NT2/D1 (cell line): ENCODE data around the gene DLL4.

Experiments used
- DNase-seq: peaks from one replicate; pipeline ENCODE4 v3.0.0-alpha.2; 2011; ENCODE audit warnings: low read depth, low spot score
- H3K27me3 ChIP-seq: 2 replicates; pipeline ENCODE4 v1.6.0; 2011; ENCODE audit warnings: mild to moderate bottlenecking; ENCODE audit not compliant: insufficient read length, insufficient read depth
- H3K36me3 ChIP-seq: 2 replicates; pipeline ENCODE4 v1.6.1; 2011; ENCODE audit warnings: mild to moderate bottlenecking, low read length, mixed read lengths; ENCODE audit not compliant: insufficient read depth, insufficient read length
- H3K4me1 ChIP-seq: 2 replicates; pipeline ENCODE4 v1.5.1; 2011; ENCODE audit not compliant: insufficient read depth, insufficient read length
- H3K4me3 ChIP-seq: 2 replicates; pipeline ENCODE4 v1.5.1; 2011; ENCODE audit warnings: low read depth; ENCODE audit not compliant: insufficient read length
- H3K9ac ChIP-seq: 2 replicates; pipeline ENCODE4 v1.6.0; 2011; ENCODE audit warnings: low read depth; ENCODE audit not compliant: insufficient read length
- H3K9me3 ChIP-seq: 2 replicates; pipeline ENCODE4 v1.5.1; 2011; ENCODE audit warnings: mild to moderate bottlenecking, low read length; ENCODE audit not compliant: insufficient read depth
- SUZ12 ChIP-seq: IDR thresholded peaks from 2 replicates; pipeline ENCODE4 v1.6.1; 2011; ENCODE audit not compliant: insufficient read length, insufficient read depth; ENCODE audit errors: extremely low read depth
- YY1 ChIP-seq: IDR thresholded peaks from 2 replicates; pipeline ENCODE4 v1.6.1; 2011; ENCODE audit not compliant: insufficient read length, insufficient read depth
- ZNF274 ChIP-seq: IDR thresholded peaks from 2 replicates; pipeline ENCODE4 v1.6.1; 2011; ENCODE audit warnings: mild to moderate bottlenecking, low read depth, low read length

DLL4 gene

GRCh38 chr15:40956541-40956982, 27.4 kb downstream of the DLL4 start:
- no peak overlapping the region for H3K9ac ChIP-seq
- no peaks in the 10 kb centered on the region for H3K9me3 ChIP-seq
- DNase-seq, result no peak
- no peak overlapping the region for H3K4me3 ChIP-seq
- TF ChIP-seq YY1, result no peak
- TF ChIP-seq SUZ12, result no peak
- TF ChIP-seq ZNF274, result no peak
- H3K36me3 ChIP-seq, result peaks cover 20% of the 10 kb centered on the region
- H3K4me1 ChIP-seq, result peaks cover 8% of the 10 kb centered on the region
- H3K27me3 ChIP-seq, result peaks cover 26% of the 10 kb centered on the region

- no peak for TF ChIP-seq ZNF274
- no peak for TF ChIP-seq SUZ12
- no peak for TF ChIP-seq YY1
Measured at GRCh38 chr15:40957041-40957555, 28.0 kb downstream of the DLL4 start.

DNA sequence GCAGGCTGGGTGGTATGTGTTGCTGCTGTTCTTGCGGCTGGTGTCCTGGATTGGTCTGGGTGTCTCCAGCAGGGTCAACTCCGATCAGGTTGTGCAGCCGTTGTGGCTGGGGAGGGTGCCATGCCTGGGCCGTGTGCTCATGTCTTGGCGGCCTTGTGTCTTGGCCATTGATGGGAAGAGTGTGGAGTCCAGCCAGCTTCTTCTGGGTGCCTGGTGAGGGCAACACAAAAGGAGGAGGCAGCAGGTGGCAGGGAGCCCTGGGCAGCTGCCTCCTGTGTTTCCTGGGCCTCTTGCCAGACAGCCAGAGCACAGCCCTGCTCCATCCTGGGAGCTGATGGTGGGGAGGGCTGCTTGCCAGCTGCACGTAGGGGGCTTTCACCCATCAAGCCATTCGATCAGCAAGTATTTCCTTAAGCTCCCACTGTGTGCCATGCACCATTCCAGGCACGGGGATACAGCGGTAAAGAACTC, 28.5 kb downstream of the DLL4 start:
- DNase-seq, result no peak

More at GRCh38 chr15:40957041-40957555, 28.0 kb downstream of the DLL4 start:
- no peak overlapping the region for H3K4me3 ChIP-seq
- DNase-seq, result no peak
- H3K9ac ChIP-seq, result no peak overlapping the region
- peaks cover 20% of the 10 kb centered on the region for H3K36me3 ChIP-seq
- H3K4me1 ChIP-seq, result peaks cover 8% of the 10 kb centered on the region
- H3K9me3 ChIP-seq, result no peaks in the 10 kb centered on the region
- peaks cover 21% of the 10 kb centered on the region for H3K27me3 ChIP-seq

DNA sequence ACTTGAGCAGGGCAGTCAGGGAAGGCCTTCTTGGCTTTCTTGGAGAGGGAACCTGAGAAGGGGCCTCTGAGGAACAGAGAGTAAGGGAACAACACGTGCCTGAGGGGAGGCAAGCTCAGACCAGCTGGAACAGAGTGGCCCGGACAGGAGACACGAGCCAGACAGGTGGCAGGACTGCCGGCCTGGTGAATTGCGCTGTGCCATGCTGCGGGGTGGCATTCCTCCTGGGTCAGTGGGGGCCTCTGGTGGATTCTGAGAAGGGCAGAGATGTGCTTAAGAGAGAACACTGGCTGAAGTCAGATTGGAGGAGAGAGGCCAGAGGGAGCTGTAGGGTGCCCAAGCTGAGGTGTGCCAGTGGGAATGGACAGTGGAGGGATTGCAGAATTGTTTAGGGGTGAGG, 29.0 kb downstream of the DLL4 start:
- Histone ChIP-seq H3K4me3 (no peak overlapping the region), H3K4me1 (peaks cover 8% of the 10 kb centered on the region), H3K9ac (no peak overlapping the region), H3K27me3 (peaks cover 23% of the 10 kb centered on the region), H3K36me3 (peaks cover 20% of the 10 kb centered on the region), H3K9me3 (no peaks in the 10 kb centered on the region)
- TF ChIP-seq YY1 (no peak), SUZ12 (no peak), ZNF274 (no peak)
- no peak for DNase-seq

More for the DNA sequence above, 28.5 kb downstream of the DLL4 start:
- Histone ChIP-seq H3K4me3 (no peak overlapping the region), H3K4me1 (peaks cover 8% of the 10 kb centered on the region), H3K36me3 (peaks cover 20% of the 10 kb centered on the region), H3K9ac (no peak overlapping the region), H3K9me3 (no peaks in the 10 kb centered on the region), H3K27me3 (peaks cover 17% of the 10 kb centered on the region)
- TF ChIP-seq SUZ12 (no peak), YY1 (no peak), ZNF274 (no peak)

GRCh38 chr15:40958723-40959122, 29.6 kb downstream of the DLL4 start:
- peak overlapping the region; percentile 21 for H3K9ac ChIP-seq
- DNase-seq, result no peak
- H3K9me3 ChIP-seq, result no peaks in the 10 kb centered on the region
- peaks cover 8% of the 10 kb centered on the region for H3K4me1 ChIP-seq
- peaks cover 20% of the 10 kb centered on the region for H3K36me3 ChIP-seq
- TF ChIP-seq ZNF274 (no peak), YY1 (no peak), SUZ12 (no peak)
- no peak overlapping the region for H3K4me3 ChIP-seq
- H3K27me3 ChIP-seq, result peaks cover 20% of the 10 kb centered on the region

DNA sequence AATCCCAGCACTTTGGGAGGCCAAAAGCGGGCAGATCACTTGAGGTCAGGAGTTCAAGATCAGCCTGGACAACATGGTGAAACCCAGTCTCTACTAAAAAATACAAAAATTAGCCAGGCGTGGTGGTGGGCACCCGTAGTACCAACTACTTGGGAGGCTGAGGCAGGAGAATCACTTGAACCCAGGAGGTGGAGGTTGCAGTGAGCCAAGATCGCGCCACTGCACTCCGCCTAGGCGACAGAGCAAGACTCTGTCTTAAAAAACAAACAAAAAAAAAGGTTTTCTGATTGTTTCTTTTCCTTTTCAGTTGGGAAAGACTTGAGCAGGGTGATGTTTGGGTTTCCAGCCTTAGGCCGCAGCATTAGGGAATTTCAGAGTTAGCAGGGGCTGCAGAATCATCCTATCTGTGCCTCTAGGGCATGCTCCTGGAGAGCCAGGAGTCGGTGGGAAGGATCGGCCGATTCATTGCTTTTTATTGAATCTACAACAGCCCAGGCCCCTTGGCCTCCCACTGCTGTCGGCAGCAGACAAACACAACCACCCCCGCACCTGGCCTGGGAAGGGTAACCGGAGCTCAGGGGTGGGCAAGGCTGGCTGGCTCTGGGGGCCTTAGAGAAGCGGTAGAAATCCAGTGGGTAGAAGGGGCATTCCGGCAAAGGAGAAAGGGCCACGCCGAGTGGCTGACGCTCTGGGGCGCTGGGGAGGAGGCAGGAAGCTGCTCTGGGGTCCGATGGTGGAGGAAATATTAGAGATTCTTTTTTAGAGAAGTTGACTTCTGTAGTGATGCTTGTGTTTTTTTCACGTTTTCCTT, 30.4 kb downstream of the DLL4 start:
- H3K4me1 ChIP-seq, result peaks cover 4% of the 10 kb centered on the region
- H3K36me3 ChIP-seq, result peaks cover 20% of the 10 kb centered on the region
- H3K4me3 ChIP-seq, result no peak overlapping the region
- no peak overlapping the region for H3K9ac ChIP-seq
- H3K9me3 ChIP-seq, result no peaks in the 10 kb centered on the region
- peaks cover 20% of the 10 kb centered on the region for H3K27me3 ChIP-seq
- DNase-seq, result no peak
- no peak for TF ChIP-seq YY1
- TF ChIP-seq SUZ12, result no peak
- TF ChIP-seq ZNF274, result no peak

- no peak overlapping the region for H3K4me3 ChIP-seq
- peaks cover 4% of the 10 kb centered on the region for H3K4me1 ChIP-seq
- no peak overlapping the region for H3K9ac ChIP-seq
- peaks cover 17% of the 10 kb centered on the region for H3K36me3 ChIP-seq
- H3K27me3 ChIP-seq, result peaks cover 28% of the 10 kb centered on the region
- DNase-seq, result no peak
- TF ChIP-seq ZNF274, result no peak
- no peak for TF ChIP-seq SUZ12
- no peak for TF ChIP-seq YY1
- H3K9me3 ChIP-seq, result no peaks in the 10 kb centered on the region
Measured at GRCh38 chr15:40960151-40960885, 31.2 kb downstream of the DLL4 start.
